ENCODE results near the gene NDST3.

DNA sequence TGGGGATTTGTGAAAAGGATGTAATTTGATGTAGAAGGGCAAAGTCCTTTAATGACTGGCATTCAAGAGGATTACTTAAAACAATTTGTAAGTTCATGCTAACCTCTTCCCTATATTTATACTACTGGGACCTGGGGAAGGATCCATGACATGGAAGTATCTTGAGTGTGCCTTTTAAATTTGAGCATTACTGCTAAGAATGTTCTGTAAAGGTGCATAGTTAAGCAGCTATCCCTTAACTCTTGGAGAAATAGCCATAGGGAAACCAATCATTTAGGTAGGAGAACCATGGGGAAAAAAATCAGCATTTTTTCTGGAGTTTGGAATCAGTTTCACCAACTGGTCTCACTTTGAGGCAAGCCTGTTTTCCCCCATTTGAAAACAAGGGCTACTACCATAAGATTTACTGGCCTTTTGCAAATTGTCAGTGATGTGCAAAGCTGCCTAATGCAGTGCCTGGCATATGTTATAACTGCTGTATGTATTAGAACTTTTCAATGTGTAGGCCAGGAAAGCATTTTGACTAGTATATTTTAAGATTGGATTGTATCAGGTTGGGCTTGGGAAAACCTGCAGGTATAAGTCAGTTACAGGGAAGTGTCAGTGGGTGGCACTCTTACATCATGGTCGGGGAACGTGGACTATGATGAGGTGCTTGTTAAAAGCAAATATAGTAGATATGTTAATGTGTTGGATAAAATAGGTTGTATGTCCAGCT, 246.4 kb downstream of the NDST3 start:
- TF ChIP-seq CTCF (IDR thresholded peaks at IDR 0.05) (peak in 5 of 6 experiments; percentile 19 to 75 (median 69)), POLR2A (IDR thresholded peaks at IDR 0.05) (no peak)
